OCI-LY7 (cell line): ENCODE measurements around the gene ADARB2. TPM values are rescaled to one million over a fixed set of nuclear protein-coding genes. Genes with fewer than 3 reads are reported as not detected.

Experiments
- BruUV-seq: library from RNA; stranded (reverse); fragments of 400-500 nt; replicated peaks from 2 replicates; lab custom pipeline; 2021; lab: Mats Ljungman, UMichigan
- CTCF ChIA-PET: fragments of 300-600 bp; sonication (Branson Sonifier 250); formaldehyde crosslinking; loops from one replicate; lab custom pipeline; 2022; ENCODE audit warnings: antibody characterized with exemption; ENCODE audit not compliant: unreplicated experiment; lab: Charles Lee
- POLR2A ChIA-PET: fragments of 300-600 bp; sonication (Branson Sonifier 250); formaldehyde crosslinking; loops from one replicate; lab custom pipeline; 2022; ENCODE audit warnings: antibody characterized with exemption; lab: Charles Lee
- DNase-seq: peaks from one replicate; pipeline ENCODE4 v3.0.0-alpha.2; 2015; ENCODE audit warnings: low spot score
- H2AFZ ChIP-seq: fragments of 200-600 bp; sonication (generic), shearing (Covaris generic); 2 replicates; pipeline ENCODE4 v1.6.1; 2014; ENCODE audit warnings: mild to moderate bottlenecking, antibody characterized with exemption, low read length, moderate library complexity
- H3K27ac ChIP-seq: fragments of 200-600 bp; sonication (generic); 2 replicates; pipeline ENCODE4 v1.5.1; 2014; ENCODE audit warnings: mixed run types, low read depth, mild to moderate bottlenecking, moderate library complexity, low read length, inconsistent platforms; ENCODE audit not compliant: poor library complexity, severe bottlenecking
- H3K36me3 ChIP-seq: fragments of 200-600 bp; sonication (generic); 2 replicates; pipeline ENCODE4 v1.6.1; 2014; ENCODE audit warnings: mild to moderate bottlenecking, antibody characterized with exemption, low read length, moderate library complexity, mixed read lengths; ENCODE audit not compliant: insufficient read depth
- H3K4me1 ChIP-seq: fragments of 200-600 bp; sonication (generic); 2 replicates; pipeline ENCODE4 v1.5.1; 2014; ENCODE audit warnings: mild to moderate bottlenecking, low read length; ENCODE audit not compliant: insufficient read depth, poor library complexity, severe bottlenecking
- H3K4me2 ChIP-seq: fragments of 200-600 bp; sonication (generic); 2 replicates; pipeline ENCODE4 v1.6.1; 2014; ENCODE audit warnings: mild to moderate bottlenecking, low read length
- H3K4me3 ChIP-seq: fragments of 200-600 bp; sonication (generic); 2 replicates; pipeline ENCODE4 v1.5.1; 2014; ENCODE audit warnings: mild to moderate bottlenecking, low read depth, low read length; ENCODE audit not compliant: poor library complexity, severe bottlenecking
- H3K79me2 ChIP-seq: fragments of 200-600 bp; sonication (generic); 2 replicates; pipeline ENCODE4 v1.6.1; 2016; ENCODE audit warnings: low read depth, mild to moderate bottlenecking, low read length, moderate library complexity, mixed read lengths; ENCODE audit not compliant: insufficient read depth
- H3K9me2 ChIP-seq: fragments of 200-600 bp; sonication (generic); 2 replicates; pipeline ENCODE4 v1.6.1; 2016; ENCODE audit warnings: mild to moderate bottlenecking, low read length, mixed read lengths; ENCODE audit not compliant: insufficient read depth
- H3K9me3 ChIP-seq: fragments of 200-600 bp; sonication (generic); 2 replicates; pipeline ENCODE4 v1.6.1; 2014; ENCODE audit warnings: mild to moderate bottlenecking, mixed run types, low read length, mixed read lengths
- H4K20me1 ChIP-seq: fragments of 200-600 bp; sonication (generic); 2 replicates; pipeline ENCODE4 v1.6.1; 2014; ENCODE audit warnings: mild to moderate bottlenecking, antibody characterized with exemption, low read length, moderate library complexity, mixed read lengths; ENCODE audit not compliant: insufficient read depth
- EZH2phosphoT487 ChIP-seq: fragments of 200-600 bp; sonication (generic); IDR thresholded peaks from 2 replicates; pipeline ENCODE4 v1.6.1; 2018; ENCODE audit warnings: low read depth, borderline replicate concordance, mild to moderate bottlenecking, mixed run types, antibody characterized with exemption, low read length, moderate library complexity, mixed read lengths
- intact Hi-C: fragments of 100-400 bp; cut with micrococcal nuclease; formaldehyde crosslinking; loops from one replicate; pipeline ENCODE4 v1.10.0; 2022; ENCODE audit not compliant: unreplicated experiment
- total RNA-seq, 2 experiments: library from RNA; depleted of rRNA in 1 of 2; stranded (reverse); fragments of >200 nt in 1 of 2; shearing (Covaris generic) in 1 of 2; gene quantifications; 2 replicates each; pipeline ENCODE4 v1.2.3, GENCODE V29; 2014 to 2022
- TF ChIP-seq, protein P1 (sequence below): fragments of 200-600 bp; sonication (generic); conservative IDR thresholded peaks from 2 replicates; pipeline ENCODE4 v1.5.1; 2014; ENCODE audit warnings: mild to moderate bottlenecking, antibody characterized with exemption, low read length, moderate library complexity, mixed read lengths

ADARB2 gene
- total RNA-seq, 2 experiments from 2014 or later = 0.03 TPM; not detected in 1

DNA sequence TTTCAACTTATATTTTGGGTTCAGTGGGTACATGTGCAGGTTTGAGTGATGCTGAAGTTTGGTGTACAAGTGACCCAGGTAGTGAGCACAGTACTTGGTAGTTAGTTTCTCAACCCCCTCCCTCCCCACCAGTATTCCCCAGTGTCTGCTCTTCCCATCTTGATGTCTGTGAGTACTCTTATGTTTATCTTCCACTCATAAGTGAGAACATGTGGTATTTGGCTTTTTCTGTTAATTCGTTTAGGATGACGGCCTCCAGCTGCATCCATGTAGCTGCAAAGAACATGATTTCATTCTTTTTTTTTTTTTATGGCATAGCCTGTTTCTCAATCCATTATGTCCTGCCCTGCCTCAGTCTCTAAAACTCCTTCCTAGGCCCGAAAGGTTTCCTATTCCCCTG lies 459.0 kb downstream of the ADARB2 start:
- H3K4me2 ChIP-seq = no peak overlapping the region
- no peaks in the 10 kb centered on the region for H3K4me1 ChIP-seq
- no peaks in the 10 kb centered on the region for H4K20me1 ChIP-seq
- no peaks in the 10 kb centered on the region for H3K36me3 ChIP-seq
- H2AFZ ChIP-seq = no peak overlapping the region
- POLR2A ChIA-PET = no interaction called here
- no peaks in the 10 kb centered on the region for H3K9me3 ChIP-seq
- CTCF ChIA-PET = no interaction called here
- no TSS peak for BruUV-seq
- no peak overlapping the region for H3K27ac ChIP-seq
- H3K79me2 ChIP-seq = no peaks in the 10 kb centered on the region
- intact Hi-C loops = no loop called here
- H3K4me3 ChIP-seq = no peak overlapping the region
- no peak for DNase-seq
- TF ChIP-seq, protein P1, sequence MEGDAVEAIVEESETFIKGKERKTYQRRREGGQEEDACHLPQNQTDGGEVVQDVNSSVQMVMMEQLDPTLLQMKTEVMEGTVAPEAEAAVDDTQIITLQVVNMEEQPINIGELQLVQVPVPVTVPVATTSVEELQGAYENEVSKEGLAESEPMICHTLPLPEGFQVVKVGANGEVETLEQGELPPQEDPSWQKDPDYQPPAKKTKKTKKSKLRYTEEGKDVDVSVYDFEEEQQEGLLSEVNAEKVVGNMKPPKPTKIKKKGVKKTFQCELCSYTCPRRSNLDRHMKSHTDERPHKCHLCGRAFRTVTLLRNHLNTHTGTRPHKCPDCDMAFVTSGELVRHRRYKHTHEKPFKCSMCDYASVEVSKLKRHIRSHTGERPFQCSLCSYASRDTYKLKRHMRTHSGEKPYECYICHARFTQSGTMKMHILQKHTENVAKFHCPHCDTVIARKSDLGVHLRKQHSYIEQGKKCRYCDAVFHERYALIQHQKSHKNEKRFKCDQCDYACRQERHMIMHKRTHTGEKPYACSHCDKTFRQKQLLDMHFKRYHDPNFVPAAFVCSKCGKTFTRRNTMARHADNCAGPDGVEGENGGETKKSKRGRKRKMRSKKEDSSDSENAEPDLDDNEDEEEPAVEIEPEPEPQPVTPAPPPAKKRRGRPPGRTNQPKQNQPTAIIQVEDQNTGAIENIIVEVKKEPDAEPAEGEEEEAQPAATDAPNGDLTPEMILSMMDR = no peak
- no peak for TF ChIP-seq EZH2phosphoT487
- H3K9me2 ChIP-seq = no peaks in the 10 kb centered on the region

DNA sequence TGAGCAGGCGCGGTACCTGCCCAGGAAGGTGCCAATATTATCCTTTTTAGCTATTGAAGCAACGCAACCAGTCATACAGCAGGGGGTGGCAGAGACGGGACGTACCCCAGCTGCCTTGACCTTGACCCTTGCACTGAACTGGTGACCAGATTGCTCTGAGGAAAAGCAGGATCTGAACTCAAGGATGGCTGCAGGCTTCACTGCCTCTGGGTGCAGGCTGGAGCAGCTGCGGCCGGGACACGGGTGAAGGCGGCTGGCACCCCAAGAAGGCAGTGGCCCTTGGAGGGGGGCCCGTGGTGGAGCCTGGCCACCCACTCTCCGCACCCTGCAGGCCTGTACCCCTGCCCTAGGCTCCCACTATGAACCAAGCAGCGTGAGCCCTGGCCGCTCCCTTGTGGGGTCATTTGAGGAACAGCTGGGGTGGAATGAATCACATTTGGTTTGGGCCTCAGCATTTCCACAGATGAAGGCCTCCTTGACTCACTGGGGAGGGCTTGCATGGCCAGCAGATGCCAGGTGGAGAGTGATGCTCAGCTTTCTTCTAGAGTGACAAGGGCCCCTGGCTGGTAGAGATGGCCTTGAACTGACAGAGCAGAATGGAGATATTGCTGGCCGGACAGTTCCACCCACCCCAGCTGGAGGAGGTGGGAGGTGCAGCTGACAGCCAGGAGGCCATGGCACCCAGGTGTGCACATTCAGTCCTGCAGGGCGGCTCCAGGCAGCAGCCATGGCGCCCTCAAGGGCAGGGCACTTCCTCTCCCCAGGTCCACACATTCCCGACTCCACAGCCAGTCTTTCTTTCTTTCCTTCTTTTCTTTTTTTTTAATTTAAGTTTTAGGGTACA lies 462.4 kb downstream of the ADARB2 start:
- no peaks in the 10 kb centered on the region for H3K9me3 ChIP-seq
- POLR2A ChIA-PET = interaction anchor here (0.6 kb wide), 1 partner anchor 213 kb away, joined by 3 read pairs; no protein-coding TSS in a partner anchor

More for the DNA sequence above, 462.4 kb downstream of the ADARB2 start:
- TF ChIP-seq, protein P1 = no peak
- no peak for TF ChIP-seq EZH2phosphoT487
- no peak overlapping the region for H3K4me2 ChIP-seq
- no peaks in the 10 kb centered on the region for H3K4me1 ChIP-seq
- no peaks in the 10 kb centered on the region for H4K20me1 ChIP-seq
- no peak overlapping the region for H2AFZ ChIP-seq
- CTCF ChIA-PET = no interaction called here
- H3K27ac ChIP-seq = no peak overlapping the region
- no TSS peak for BruUV-seq
- H3K4me3 ChIP-seq = no peak overlapping the region
- no peaks in the 10 kb centered on the region for H3K9me2 ChIP-seq
- no peaks in the 10 kb centered on the region for H3K36me3 ChIP-seq
- intact Hi-C loops = no loop called here
- DNase-seq = no peak
- no peaks in the 10 kb centered on the region for H3K79me2 ChIP-seq
